Neural cell (in vitro differentiated cells): ENCODE measurements around the gene NOL7. TPM values are rescaled to one million over a fixed set of nuclear protein-coding genes. Genes with fewer than 3 reads are reported as not detected.

ENCODE experiments used
- H2AFZ ChIP-seq: fragments of 200-600, 300-800 bp; sonication (generic), shearing (Covaris generic); 2 replicates; pipeline ENCODE4 v1.6.0; 2014; ENCODE audit warnings: low read depth, mild to moderate bottlenecking, antibody characterized with exemption, low read length, moderate library complexity
- H3F3A ChIP-seq: fragments of 200-600 bp; shearing (Covaris generic); 2 replicates; pipeline ENCODE4 v1.6.1; 2016; ENCODE audit warnings: mild to moderate bottlenecking, moderate library complexity, mixed read lengths, antibody characterized with exemption, low read length; ENCODE audit not compliant: insufficient read depth, poor library complexity, severe bottlenecking
- H3K27ac ChIP-seq: fragments of 200-600, 300-800 bp; sonication (generic), shearing (Covaris generic); 2 replicates; pipeline ENCODE4 v1.5.1; 2014; ENCODE audit warnings: mild to moderate bottlenecking, low read length, moderate library complexity
- H3K27me3 ChIP-seq: fragments of 300-800, 200-600 bp; sonication (generic), shearing (Covaris generic); 2 replicates; pipeline ENCODE4 v1.6.0; 2014; ENCODE audit warnings: mild to moderate bottlenecking, low read depth, low read length, moderate library complexity; ENCODE audit not compliant: insufficient read depth
- H3K36me3 ChIP-seq: fragments of 300-800, 200-600 bp; sonication (generic), shearing (Covaris generic); 2 replicates; pipeline ENCODE4 v1.5.1; 2014; ENCODE audit warnings: mild to moderate bottlenecking, antibody characterized with exemption, low read length, moderate library complexity; ENCODE audit not compliant: insufficient read depth
- H3K4me2 ChIP-seq: fragments of 300-800, 200-600 bp; sonication (generic), shearing (Covaris generic); 2 replicates; pipeline ENCODE4 v1.6.0; 2014; ENCODE audit warnings: mild to moderate bottlenecking, low read length
- H3K4me3 ChIP-seq: fragments of 300-800, 200-600 bp; sonication (generic), shearing (Covaris generic); 2 replicates; pipeline ENCODE4 v1.5.1; 2014; ENCODE audit warnings: mild to moderate bottlenecking, low read length, moderate library complexity
- H3K79me2 ChIP-seq: fragments of 200-600 bp; shearing (Covaris generic); replicated peaks from 2 replicates; pipeline ENCODE4 v1.6.0; 2014; ENCODE audit warnings: mild to moderate bottlenecking, low read length, moderate library complexity; ENCODE audit not compliant: insufficient read depth
- H3K9ac ChIP-seq: fragments of 300-800, 200-600 bp; sonication (generic), shearing (Covaris generic); 2 replicates; pipeline ENCODE4 v1.6.1; 2016; ENCODE audit warnings: mild to moderate bottlenecking, low read length, mixed read lengths
- H3K9me2 ChIP-seq: fragments of 200-600 bp; shearing (Covaris generic); 2 replicates; pipeline ENCODE4 v1.6.1; 2016; ENCODE audit warnings: mild to moderate bottlenecking, low read length, mixed read lengths; ENCODE audit not compliant: insufficient read depth
- H3K9me3 ChIP-seq: fragments of 200-600, 300-800 bp; sonication (generic), shearing (Covaris generic); 2 replicates; pipeline ENCODE4 v1.6.1; 2016; ENCODE audit warnings: mild to moderate bottlenecking, mixed run types, low read length, moderate library complexity, mixed read lengths
- H4K20me1 ChIP-seq: fragments of 200-600 bp; shearing (Covaris generic); 2 replicates; pipeline ENCODE4 v1.6.1; 2016; ENCODE audit warnings: mild to moderate bottlenecking, mixed run types; ENCODE audit not compliant: insufficient read depth
- EP300 ChIP-seq: fragments of 450-650 bp; conservative IDR thresholded peaks from 2 replicates; pipeline ENCODE4 v1.6.1; 2014; ENCODE audit warnings: antibody characterized with exemption, mild to moderate bottlenecking, moderate library complexity; ENCODE audit not compliant: poor library complexity, severe bottlenecking
- EZH2 ChIP-seq: fragments of 200-600, 300-800 bp; shearing (Covaris generic), sonication (generic); IDR thresholded peaks from 2 replicates; pipeline ENCODE4 v1.6.1; 2014; ENCODE audit warnings: antibody characterized with exemption, low read length, borderline replicate concordance, mild to moderate bottlenecking; ENCODE audit not compliant: insufficient read depth, poor library complexity, severe bottlenecking
- MXI1 ChIP-seq: fragments of 450-650 bp; conservative IDR thresholded peaks from 2 replicates; pipeline ENCODE4 v1.6.1; 2014; ENCODE audit warnings: antibody characterized with exemption, mild to moderate bottlenecking; ENCODE audit not compliant: poor library complexity, severe bottlenecking
- POLR2AphosphoS5 ChIP-seq: IDR thresholded peaks from 2 replicates; pipeline ENCODE4 v1.6.1; 2012
- SMC3 ChIP-seq: fragments of 450-650 bp; conservative IDR thresholded peaks from 2 replicates; pipeline ENCODE4 v1.6.1; 2014; ENCODE audit warnings: antibody characterized with exemption, mild to moderate bottlenecking, moderate library complexity; ENCODE audit not compliant: poor library complexity
- TAF1 ChIP-seq: IDR thresholded peaks from 2 replicates; pipeline ENCODE4 v1.6.1; 2012; ENCODE audit warnings: low read depth
- polyA plus RNA-seq: library from polyadenylated mRNA; depleted of rRNA; stranded (reverse); fragments of >200 nt; gene quantifications from 2 replicates; pipeline ENCODE4 v1.2.3, GENCODE V29; 2014
- TF ChIP-seq, protein P1 (sequence below): IDR thresholded peaks from 2 replicates; pipeline ENCODE4 v1.6.1; 2012; ENCODE audit warnings: borderline replicate concordance
- TF ChIP-seq, protein P2 (sequence below): fragments of 450-650 bp; IDR thresholded peaks from 2 replicates; pipeline ENCODE4 v1.5.1; 2014; ENCODE audit warnings: antibody characterized with exemption, mild to moderate bottlenecking, moderate library complexity; ENCODE audit not compliant: poor library complexity, severe bottlenecking

The NOL7 gene
- polyA plus RNA-seq, 1 donor from 2014 or later = 117 TPM

- Histone ChIP-seq H3K9me2 (no peaks in the 10 kb centered on the region), H3K9me3 (no peaks in the 10 kb centered on the region), H3K4me2 (no peak overlapping the region), H3K27me3 (no peaks in the 10 kb centered on the region), H3K79me2 (peaks cover 87% of the 10 kb centered on the region), H2AFZ (no peak overlapping the region), H3K4me3 (no peak overlapping the region), H3K27ac (no peak overlapping the region), H3K9ac (no peak overlapping the region), H3F3A (no peaks in the 10 kb centered on the region), H3K36me3 (no peaks in the 10 kb centered on the region), H4K20me1 (no peaks in the 10 kb centered on the region)
- TF ChIP-seq TAF1 = no peak
- no peak for TF ChIP-seq SMC3
- no peak for TF ChIP-seq MXI1
- TF ChIP-seq EP300 = no peak
- TF ChIP-seq, protein P1, sequence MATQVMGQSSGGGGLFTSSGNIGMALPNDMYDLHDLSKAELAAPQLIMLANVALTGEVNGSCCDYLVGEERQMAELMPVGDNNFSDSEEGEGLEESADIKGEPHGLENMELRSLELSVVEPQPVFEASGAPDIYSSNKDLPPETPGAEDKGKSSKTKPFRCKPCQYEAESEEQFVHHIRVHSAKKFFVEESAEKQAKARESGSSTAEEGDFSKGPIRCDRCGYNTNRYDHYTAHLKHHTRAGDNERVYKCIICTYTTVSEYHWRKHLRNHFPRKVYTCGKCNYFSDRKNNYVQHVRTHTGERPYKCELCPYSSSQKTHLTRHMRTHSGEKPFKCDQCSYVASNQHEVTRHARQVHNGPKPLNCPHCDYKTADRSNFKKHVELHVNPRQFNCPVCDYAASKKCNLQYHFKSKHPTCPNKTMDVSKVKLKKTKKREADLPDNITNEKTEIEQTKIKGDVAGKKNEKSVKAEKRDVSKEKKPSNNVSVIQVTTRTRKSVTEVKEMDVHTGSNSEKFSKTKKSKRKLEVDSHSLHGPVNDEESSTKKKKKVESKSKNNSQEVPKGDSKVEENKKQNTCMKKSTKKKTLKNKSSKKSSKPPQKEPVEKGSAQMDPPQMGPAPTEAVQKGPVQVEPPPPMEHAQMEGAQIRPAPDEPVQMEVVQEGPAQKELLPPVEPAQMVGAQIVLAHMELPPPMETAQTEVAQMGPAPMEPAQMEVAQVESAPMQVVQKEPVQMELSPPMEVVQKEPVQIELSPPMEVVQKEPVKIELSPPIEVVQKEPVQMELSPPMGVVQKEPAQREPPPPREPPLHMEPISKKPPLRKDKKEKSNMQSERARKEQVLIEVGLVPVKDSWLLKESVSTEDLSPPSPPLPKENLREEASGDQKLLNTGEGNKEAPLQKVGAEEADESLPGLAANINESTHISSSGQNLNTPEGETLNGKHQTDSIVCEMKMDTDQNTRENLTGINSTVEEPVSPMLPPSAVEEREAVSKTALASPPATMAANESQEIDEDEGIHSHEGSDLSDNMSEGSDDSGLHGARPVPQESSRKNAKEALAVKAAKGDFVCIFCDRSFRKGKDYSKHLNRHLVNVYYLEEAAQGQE = no peak
- TF ChIP-seq, protein P2, sequence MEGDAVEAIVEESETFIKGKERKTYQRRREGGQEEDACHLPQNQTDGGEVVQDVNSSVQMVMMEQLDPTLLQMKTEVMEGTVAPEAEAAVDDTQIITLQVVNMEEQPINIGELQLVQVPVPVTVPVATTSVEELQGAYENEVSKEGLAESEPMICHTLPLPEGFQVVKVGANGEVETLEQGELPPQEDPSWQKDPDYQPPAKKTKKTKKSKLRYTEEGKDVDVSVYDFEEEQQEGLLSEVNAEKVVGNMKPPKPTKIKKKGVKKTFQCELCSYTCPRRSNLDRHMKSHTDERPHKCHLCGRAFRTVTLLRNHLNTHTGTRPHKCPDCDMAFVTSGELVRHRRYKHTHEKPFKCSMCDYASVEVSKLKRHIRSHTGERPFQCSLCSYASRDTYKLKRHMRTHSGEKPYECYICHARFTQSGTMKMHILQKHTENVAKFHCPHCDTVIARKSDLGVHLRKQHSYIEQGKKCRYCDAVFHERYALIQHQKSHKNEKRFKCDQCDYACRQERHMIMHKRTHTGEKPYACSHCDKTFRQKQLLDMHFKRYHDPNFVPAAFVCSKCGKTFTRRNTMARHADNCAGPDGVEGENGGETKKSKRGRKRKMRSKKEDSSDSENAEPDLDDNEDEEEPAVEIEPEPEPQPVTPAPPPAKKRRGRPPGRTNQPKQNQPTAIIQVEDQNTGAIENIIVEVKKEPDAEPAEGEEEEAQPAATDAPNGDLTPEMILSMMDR = no peak
- no peak for TF ChIP-seq POLR2AphosphoS5
- no peak for TF ChIP-seq EZH2
Observed at GRCh38 chr6:13668291-13668928, 53.3 kb downstream of the NOL7 start.

- Histone ChIP-seq H3K36me3 (no peaks in the 10 kb centered on the region), H3K9me2 (no peaks in the 10 kb centered on the region), H3K9me3 (no peaks in the 10 kb centered on the region), H2AFZ (no peak overlapping the region), H3K4me3 (no peak overlapping the region), H3K9ac (no peak overlapping the region), H3K79me2 (peaks cover 85% of the 10 kb centered on the region), H3F3A (no peaks in the 10 kb centered on the region), H3K27ac (no peak overlapping the region), H3K4me2 (no peak overlapping the region), H3K27me3 (no peaks in the 10 kb centered on the region), H4K20me1 (no peaks in the 10 kb centered on the region)
- TF ChIP-seq, protein P1 = no peak
Observed at GRCh38 chr6:13669476-13669875, 54.3 kb downstream of the NOL7 start.

Other genes starting within 250 kb of the NOL7 start
- gene GFOD1, start 127.7 kb upstream of the NOL7 start, polyA plus RNA-seq = 7.0 and 8.2 TPM in 2 replicates
- 15.9 and 16.5 TPM in 2 replicates for gene SIRT5, start 40.7 kb upstream of the NOL7 start, polyA plus RNA-seq
- 51.7 and 52.2 TPM in 2 replicates for gene RANBP9, start 96.5 kb downstream of the NOL7 start, polyA plus RNA-seq
- gene MCUR1, start 199.2 kb downstream of the NOL7 start, polyA plus RNA-seq = 7.4 and 10.0 TPM in 2 replicates